ENCODE results near the gene PMM2.

Gene PMM2

GRCh38 chr16:8851761-8852403, 54.2 kb downstream of the PMM2 start:
- no peak for DNase-seq (ENCODE audit: low spot score)

DNA sequence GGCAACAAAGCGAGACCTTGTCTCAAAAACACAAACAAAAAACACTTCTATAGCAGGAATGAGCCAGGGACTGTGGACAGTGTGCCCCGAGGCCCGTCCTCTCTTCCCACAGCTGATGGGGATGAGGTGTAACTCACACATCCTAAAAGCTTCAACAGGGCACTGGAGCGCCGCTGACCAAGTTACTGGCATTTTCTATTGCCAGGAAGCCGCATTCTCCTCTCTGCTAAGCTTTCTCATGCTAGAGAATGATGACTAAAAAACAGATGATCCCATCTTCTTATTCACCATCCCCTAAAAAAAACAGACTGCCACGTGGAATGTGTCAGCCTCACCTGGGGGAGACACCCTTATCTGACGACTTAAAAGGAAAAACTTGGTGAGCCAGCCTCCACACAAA, 54.9 kb downstream of the PMM2 start:
- DNase-seq (ENCODE audit: low spot score), result no peak

GRCh38 chr16:8853150-8853549, 55.5 kb downstream of the PMM2 start:
- DNase-seq (ENCODE audit: low spot score), result no peak

DNA sequence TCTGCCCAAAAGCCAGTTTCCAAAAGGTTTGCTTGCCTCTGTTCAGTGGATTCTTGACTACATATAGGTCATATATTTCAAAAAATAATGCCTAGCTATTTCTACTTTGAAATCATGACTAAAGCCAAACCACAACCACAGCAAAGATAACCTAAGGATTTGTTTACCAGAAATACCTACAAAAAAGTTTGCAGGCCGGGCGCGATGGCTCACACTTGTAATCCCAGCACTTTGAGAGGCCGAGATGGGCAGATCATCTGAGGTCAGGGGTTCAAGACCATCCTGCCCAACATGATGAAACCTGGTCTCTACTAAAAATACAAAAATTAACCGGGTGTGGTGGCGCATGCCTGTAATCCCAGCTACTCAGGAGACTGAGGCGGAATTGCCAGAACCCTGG, 56.0 kb downstream of the PMM2 start:
- no peak for DNase-seq (ENCODE audit: low spot score)

DNA sequence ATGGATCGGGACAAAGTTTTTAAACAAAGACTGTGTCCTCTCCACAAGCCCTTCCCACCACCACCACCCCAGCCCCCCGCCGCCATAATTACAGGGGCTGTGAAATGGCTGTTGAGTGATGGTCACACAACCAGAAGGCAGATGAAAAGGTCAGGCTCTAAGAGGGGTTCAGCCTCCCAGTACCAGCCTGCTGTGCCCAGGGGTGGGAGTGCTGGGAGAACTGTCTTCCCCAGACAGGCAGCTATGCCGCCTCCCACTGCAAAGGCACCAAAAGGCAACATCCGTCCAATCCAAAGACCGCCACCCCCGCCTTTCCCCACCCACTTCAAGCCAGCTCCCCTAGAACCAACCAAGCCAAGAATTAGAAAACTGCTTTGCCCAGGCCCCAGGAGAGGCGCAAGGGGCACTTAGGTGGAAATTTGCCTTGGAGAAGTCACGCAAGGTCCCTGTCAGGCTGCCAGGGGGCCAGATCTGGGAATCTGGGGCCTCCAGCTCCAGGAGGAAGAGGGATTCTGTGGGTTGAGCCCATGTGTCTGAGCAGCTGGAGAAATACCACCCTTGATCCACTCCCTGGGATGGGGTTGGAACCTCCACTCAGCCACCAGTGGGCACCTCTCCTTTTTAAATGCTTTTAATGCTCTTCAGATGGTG, 56.8 kb downstream of the PMM2 start:
- DNase-seq (ENCODE audit: low spot score), result no peak

- no peak for DNase-seq (ENCODE audit: low spot score)
Measured at GRCh38 chr16:8855051-8855786, 57.6 kb downstream of the PMM2 start.

- DNase-seq (ENCODE audit: low spot score), result no peak
Measured at GRCh38 chr16:8855972-8856371, 58.3 kb downstream of the PMM2 start.

GRCh38 chr16:8858994-8859912, 61.6 kb downstream of the PMM2 start:
- DNase-seq (ENCODE audit: low spot score), result no peak

GRCh38 chr16:8859913-8860881, 62.6 kb downstream of the PMM2 start:
- DNase-seq (ENCODE audit: low spot score), result no peak

DNA sequence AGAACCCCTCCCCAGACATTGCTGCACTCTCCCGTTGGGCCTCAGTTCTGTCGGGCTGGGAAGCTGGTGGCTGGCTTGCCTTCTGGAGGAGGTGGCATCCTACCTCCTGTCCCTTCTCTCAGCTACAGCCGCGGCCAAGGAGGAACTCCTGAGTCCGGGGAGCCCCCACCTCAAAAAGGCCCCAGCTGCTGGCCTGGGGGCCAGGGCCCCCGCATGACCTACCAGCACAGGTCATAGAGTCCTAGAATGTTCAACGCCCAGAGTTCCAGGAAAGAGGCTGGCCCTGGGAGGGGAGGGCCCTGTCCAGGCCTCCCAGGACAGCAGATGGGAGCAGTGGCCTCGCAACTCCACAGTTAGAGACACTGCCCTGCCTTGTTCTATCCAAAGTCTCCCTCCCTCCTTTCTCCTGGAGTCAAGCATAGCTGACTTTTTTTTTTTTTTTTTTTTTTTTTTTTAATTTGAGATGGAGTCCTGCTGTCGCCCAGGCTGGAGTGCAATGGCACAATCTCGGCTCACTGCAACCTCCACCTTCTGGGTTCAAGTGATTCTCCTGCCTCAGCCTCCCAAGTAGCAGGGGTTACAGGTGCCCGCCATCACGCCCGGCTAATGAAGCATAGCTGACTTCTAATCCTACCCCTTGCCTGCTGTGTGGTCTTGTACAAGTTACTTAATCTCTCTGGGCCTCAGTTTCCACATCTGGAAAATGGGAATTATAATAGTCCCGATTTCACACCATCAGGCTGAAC, 64.1 kb downstream of the PMM2 start:
- DNase-seq (ENCODE audit: low spot score), result no peak

DNA sequence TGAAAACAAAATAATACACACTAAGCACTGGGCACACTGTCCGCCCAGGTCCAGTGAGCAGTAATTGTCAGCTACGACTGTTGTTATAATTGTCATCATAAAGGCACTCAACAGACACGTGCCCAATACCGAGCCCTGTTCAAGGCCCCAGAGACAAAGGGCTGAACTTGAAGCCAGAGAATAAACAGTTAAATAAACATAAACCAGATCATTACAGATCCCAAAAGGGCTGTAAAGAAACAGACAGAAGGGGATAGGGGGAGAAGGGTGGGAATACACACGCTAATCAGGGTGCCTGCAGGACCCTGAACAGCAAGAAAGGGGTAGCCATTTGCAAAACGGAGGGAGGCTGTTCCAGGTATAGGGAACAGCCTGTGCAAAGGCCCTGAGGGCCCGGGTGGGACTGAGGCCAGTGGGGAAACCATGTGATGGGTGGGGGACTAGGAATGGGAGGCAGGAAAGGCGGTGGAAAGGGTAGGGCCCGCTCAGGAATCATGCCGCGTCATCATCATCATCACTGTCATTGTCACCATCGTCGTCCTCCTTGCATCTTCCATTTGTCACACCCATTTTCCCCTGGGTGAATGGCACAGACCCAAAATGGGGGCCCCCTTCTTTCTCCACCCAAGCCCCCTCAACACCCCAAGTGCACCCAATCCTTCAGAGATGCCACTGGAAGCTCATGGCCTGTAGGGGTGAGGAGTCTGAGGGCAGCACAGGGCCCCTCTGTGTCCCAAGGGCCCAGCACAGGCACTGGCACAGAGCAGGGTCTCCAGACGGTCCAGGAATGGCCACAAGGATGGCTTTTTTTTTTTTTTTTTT, 64.9 kb downstream of the PMM2 start:
- no peak for DNase-seq (ENCODE audit: low spot score)

DNA sequence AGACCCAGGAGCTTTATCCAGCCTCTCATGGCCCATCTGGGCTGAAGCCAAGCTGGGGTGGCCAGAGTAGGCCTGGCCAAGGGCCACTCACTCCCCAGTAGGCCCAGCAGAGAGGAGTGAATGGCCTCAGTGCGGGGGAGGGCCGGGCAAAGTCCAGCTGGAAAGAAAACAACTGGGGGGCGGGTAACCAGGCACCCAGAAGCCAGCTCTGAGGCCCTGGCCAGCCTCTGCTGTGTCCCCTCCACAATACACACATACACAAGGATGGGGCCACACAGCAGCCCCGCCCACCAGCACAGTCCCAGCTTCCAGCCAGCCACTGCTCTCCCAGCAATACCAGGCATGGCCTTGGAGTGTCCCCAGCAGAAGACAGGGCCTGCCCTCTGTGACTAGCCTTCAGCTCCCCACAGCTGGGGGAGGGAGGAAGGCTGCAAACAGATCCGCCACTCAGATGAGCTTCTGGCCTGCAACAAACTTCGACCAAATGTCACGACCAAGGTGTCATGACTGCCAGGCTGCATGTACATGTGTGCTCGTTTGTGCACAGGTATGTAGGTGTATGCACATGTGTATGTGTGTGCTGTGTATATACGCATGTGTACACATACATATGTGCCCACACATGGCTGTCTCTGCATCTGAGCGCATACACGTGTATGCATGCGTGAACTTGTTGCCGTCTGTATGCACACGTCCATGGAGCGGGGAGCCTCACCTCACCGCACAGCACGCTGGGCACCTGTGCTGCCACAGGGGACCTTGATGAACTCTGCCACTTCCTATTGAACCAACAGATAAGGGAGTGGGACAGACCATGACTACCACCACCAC, 66.2 kb downstream of the PMM2 start:
- no peak for DNase-seq (ENCODE audit: low spot score)

DNA sequence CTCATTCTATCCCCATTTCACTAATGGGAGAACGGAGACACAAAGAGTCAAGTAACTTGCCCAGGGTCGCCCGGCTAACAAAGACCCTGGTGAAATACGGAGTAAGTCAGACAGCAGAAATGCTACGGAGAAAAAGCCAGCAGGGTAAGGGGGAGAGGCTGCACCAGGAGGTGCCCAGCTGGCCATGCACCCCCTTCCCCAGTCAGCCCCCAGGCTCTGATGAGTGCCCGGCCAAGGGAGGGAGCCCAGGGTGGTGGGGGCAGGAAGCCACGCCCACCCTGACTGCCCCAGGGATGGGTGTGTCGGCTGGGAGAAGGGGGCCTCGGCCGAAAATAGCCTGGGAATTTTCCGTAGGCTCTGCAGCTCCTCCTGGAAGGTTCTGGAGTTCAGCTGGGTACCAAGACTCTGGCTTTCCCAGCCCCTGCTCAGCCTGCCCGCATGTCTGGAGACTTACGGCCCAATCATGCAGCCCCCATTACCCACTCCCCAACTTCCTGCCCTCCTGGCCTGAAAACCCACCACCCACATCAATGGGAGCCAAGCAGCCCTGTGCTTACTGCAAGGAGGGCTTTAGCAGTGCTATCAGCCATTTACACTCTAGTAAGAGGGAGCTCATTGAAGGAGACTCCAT, 67.0 kb downstream of the PMM2 start:
- no peak for DNase-seq (ENCODE audit: low spot score)

GRCh38 chr16:8865145-8865882, 67.7 kb downstream of the PMM2 start:
- no peak for DNase-seq (ENCODE audit: low spot score)

- DNase-seq (ENCODE audit: low spot score), result no peak
Measured at GRCh38 chr16:8866118-8866883, 68.7 kb downstream of the PMM2 start.

DNA sequence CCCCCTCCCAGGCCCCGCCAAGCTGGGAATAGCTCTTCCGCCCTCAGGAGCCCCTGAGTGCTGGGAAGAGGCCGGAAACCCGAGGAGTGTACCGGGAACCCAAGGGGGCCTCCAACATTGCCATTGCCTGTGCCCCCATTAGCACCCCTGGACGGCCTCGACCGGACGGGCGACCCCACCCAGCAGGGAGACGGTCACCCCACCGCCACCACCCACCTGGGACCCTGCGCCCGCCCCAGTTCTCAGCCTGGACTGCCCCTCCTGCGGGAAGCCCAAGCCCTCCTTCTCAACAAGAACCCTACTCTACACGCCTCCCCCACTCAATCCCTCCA, 69.2 kb downstream of the PMM2 start:
- DNase-seq (ENCODE audit: low spot score), result no peak
